NOMO-1 (cell line): ENCODE data around the gene CBLN1.
"Not testable (repeated sequence)": the region's sequence is repeated elsewhere in the genome, so short reads cannot be mapped to it uniquely, and the experiment has no call there.

Experiments used
- DNase-seq, 2 experiments: peaks; one replicate each; lab custom pipeline; 2025; ENCODE audit not compliant: unreplicated experiment in 2 of 2; lab: John Stamatoyannopoulos, UW

The CBLN1 gene

DNA sequence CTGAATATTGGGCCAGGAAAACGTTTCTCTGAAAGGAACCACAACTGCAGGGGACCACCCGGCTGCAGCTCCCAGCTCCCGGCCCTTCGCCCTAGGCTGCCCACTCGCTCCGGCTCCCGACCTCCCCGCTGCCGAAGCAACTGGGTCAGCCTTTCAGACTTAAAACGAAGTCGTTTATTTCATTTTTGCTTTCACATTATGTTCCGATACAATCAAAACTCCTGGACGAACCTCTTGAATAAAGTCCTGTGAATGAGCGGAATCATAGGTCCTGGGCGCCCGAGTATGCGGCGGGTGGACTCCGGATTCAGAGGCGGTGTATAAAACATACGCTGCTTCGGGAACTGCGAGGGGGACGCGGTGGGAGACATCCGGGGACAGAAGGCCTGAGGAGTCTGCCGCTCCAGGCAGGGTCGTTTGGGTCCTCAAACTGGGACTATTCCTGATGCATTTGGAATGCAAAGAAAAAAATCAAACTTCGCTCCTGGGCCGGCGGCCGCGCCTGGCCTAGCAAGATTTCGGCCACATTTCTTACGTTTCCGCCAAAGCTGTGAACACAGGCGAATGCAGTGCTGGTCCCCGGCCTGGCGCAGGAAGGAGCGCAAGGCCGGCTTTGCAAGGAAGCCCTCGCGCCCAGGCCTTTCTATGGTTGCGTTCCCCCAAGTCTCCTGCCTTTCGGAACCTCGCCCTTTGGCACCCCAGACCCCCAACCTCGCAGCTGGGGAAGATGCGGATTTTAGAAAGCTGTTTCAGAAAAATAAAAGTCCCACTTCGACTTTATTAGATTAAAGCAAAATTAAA is 3.7 kb downstream of the CBLN1 start:
- no peak for DNase-seq

DNA sequence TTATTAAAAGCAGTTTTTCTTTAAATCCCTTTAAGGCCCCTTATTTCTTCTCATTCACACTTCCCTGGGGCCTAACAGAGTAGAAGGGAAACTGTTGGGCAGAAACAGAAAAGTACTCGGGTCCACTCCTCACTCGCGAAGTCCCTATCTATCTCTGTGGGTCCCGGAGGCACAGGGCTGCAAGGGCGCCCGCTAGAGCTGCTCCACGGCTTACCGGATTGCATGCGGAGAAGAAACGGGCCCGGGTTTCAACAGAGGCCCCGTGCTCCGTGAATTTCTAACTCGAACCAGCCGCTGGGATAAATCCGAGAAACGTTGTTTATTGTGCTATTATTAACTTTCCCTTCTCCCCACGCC is 4.3 kb downstream of the CBLN1 start:
- no peak for DNase-seq

DNA sequence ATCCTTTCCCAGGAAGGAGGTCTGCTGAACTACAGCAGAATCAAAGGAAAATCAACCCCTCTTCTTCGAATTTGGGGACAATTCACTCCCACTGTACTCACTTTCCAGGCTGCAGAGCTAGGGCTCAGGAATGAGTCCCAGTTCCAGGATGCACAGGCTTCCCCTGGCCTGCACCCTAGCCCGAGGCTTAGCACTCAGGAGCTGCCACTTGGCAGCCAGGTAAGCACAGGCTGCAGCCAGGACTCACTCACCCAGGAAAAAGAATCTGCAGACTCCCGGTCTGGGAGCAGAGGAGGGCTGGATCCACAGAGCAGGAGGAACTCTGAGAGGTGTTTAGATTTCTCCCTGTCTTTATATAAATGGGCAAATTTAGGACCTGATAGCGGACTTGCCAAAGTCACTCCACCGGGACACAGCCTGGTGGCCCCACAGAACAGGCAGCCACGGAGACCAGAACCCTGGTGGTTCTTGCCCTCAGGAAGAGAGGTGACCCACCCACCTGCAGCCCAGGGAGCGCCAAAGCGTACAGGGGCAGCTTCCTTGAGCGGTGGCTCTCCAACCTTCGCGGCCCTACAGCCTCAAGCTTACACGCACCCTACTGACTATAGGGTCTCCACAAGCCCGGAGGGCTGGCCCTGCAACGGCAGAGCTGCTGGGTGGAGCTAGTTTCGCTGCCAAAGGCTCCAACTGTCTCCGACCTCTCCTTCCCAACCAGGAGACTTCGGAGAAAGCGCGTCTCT is 4.8 kb downstream of the CBLN1 start:
- DNase-seq = no peak

DNA sequence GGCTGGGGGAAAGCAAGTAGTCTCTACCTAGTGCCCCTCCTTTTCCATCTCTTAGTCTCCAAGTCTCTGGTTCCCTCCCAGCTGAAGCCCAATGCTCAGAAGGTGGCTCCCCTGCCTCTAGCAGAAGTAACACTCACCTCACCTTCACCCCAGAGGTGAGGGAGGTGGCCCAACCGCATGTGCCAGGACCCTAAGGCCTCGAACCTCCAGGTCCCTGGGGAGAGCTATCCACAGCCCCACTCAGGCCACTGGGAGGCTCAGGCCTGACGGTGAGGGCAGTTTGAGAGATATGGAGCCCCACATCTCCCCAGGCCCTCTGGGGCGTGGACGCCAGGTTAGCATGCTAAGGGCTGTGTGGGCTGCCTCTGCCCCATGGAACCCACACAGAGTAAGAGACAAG is 5.8 kb downstream of the CBLN1 start:
- no peak for DNase-seq

DNA sequence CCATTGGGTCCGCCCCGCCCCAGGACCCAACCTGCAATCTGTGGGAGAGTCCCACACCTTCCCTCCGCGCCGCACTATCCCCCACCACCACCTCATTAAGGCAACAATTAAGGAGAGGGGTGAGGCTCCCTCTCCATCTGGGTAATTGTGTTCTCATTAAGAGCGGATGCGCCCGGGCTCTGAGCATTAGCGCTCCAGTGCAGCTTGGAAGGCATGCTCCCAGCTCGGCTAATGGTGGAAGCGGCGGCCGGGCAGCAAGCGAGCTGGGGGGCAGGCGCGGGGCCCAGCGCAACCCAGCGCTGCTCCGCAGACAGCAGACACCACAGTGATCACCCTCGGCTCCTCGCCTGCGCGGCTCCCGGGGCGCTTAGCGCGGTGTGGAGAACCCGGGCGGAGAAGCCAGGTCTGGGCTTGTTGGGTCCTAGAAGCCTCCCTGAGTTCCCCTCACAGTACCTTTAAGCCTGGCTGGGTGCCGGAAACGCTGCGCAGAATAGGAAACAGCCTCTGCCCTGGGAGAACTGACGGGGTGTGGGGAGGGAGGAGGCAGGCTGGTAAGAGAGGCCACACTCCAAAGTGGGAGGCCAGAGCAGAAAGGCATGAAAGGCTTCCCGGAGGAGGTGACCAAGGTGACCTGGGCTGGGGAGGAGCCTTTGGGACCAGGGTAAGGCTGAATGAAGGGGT is 6.4 kb downstream of the CBLN1 start:
- no peak for DNase-seq

DNA sequence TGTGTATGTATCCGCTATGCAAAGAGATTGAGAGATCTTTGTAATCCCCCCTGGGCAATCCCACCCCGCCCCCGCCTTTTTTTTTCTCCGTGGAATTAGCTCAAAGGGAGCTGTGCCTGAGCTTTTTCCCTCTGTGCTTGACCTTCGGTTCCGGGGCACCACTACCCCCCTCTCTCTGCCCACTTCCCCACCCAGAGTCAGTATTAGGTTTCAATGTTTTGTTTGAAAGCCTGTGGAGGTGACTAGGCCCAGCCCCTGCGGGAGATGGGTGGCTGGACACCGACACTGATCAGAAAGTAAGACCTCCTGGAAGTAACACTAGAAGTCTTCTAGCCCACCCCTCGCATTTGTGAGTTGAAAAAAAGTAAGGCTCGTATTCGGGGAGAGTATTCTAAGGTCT is 7.0 kb downstream of the CBLN1 start:
- DNase-seq = no peak

DNA sequence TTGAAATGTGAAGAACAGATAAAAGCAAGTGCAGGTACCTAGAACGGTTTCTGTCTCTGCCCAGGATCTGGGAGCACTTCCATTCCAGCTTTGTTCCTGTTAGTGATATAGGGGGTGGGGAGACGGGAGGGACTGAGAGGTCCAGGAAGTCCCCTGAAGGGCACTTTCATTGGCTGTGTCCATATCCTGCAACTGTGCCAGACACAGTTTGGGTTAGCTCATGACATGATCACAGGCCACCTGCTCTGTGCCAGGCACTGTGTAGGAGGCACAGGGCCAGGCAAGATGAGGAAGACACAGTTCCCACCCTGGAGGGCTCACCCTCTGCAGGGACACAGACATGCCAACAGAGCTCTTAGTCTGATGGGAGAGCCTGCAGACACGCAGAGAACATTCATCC is 7.9 kb downstream of the CBLN1 start:
- DNase-seq = no peak

DNA sequence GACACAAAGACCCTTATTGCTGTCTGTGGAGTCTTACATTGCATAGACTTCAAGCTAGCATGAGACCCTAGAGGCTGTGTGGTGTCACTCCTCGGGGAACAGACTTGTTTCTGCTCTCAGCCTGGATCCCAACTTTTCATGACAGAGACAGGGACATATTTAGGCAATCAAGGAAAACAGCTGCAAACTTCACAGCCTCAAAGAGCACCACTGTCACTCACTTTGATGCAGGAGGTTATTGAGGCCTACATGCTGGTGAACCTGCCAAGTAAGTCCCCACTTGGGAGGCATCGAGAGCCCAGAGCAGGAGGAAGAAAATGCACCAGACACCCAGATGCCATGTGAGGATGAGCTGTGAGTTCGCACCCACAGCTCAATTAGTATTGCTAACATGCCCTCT is 10.3 kb downstream of the CBLN1 start:
- no peak for DNase-seq

DNA sequence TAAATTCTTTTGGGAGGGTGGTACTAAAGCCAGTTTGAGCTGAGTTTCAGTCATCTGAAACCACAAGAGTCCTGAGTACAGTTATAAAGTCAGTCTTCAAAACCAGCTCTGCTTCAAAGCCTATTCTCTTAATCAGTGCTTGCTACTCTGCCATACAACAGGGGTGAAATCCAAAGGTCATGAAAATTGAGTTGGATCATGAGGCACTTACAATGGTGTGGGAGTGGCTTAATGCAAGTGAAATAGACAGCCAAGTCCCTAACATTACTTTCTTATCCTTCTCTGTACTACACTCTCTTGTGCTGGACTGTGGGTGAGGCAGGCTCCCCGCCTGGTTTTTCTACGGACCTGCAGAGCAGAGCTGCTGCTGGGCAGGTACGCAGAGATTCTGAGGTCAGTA is 12.4 kb downstream of the CBLN1 start:
- DNase-seq = no peak

DNA sequence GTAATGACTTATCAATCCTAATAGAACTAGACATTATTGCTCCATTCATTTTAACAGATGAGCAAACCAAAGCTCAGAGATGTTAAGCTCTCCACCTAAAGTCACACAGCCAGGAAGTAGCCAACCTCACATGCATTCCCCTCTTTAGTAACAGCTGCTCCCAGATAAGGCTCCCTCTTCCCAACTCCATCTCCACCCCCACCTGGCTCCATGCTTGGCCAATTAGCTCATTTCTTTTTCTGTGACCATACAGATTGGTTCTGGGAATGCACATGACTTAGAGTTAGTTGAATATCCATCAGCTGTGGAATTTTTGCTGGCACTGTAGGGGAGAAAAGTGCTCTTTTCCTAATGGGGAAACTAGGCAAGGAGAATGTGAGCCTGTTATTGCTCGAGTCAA is 13.0 kb downstream of the CBLN1 start:
- DNase-seq = no peak

DNA sequence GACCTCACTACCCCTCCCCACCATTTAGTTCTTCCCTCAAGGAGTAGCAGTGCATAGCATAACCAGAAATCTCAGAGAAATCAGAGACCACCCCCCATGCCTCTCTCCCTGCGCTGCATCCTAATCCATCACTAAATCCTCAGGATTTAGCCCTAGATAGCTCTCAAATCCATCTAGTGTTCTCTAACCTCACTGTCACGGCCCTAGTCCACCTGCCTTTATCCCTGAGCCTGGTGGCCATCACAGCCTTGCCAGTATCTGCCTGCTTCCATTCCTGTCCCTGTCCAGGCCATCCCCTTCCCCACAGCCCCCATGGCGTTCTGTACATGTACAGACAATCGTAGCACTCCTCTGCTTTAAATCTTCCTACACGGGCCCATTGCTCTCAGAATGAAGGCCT is 19.1 kb downstream of the CBLN1 start:
- DNase-seq = no peak

DNA sequence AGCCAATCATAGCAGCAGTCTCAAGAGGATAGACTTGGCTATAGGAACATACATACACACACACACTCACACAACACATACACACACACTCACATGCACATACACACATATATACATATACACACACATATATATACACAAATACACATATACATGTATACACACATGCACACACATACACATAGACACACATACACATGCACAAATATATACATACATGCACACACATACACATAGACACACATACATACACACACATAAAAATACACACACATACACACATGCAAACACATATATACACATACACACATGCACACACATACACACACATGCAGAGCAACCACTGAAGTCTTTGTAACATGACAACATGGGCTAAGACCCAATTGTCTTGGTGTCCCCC is 19.7 kb downstream of the CBLN1 start:
- no peak for DNase-seq

DNA sequence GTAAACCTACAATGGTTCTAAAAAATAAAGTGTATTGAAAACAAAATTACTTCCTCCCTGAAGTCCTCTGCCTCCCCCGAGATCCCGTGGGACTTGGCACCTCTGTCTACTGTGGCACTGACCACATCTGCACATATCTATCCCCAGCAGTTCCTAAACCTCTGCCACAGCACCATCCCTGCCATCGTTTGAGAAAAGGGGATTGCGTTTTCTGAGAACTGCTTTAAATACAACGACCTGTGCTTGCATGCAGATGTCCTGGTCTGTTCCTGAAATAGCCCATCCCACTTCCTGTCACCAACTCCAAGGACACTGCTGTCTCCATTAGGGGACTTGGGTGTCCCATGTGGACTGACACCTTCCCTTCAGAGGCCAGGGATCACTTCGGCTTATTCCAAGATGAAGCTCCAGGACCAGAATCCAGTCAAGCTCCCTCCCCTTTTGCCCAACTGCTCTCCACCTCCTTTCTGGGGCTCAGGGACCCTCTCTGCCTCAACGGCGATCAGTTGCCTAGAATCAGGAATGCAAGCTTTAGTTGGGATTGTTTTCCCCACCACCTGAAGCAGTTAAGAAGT is 20.6 kb downstream of the CBLN1 start:
- DNase-seq = no peak

DNA sequence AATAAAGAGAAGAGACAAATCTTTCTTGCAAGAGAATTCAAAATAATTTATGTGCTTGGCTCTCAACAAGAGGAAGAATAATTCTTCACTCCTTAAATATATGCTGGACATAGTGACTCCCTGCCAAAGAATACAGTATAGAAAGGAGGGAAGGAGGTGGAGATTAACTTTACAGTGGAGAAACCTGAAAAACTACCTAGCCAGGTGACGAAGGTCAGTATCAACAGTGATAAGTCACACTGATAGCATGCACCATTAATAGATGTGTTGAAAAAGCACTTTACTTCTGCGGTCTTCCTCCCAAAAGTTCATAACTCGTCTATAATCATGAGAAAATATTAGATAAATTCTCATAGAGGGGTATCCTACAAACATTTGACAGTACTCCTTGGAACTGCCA is 21.4 kb downstream of the CBLN1 start:
- DNase-seq = no peak

DNA sequence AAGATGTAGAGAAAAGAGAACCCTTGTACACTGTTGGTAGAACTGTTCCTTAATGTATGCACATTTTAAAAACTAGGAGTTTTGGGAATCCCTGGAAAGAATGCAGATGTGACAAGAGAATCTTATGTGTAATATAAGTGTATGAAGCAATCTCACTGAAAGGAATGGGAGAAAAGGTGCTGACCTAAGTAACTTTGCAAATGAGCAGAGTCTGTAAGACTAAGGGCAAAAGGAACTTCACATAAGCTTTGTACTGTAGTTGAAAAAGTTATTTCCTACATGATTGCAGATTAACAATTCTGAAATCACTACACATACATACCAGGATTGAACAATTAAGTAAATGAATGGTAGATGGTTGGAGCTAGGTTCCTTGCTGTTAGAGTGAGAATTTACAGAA is 22.3 kb downstream of the CBLN1 start:
- DNase-seq = no peak

DNA sequence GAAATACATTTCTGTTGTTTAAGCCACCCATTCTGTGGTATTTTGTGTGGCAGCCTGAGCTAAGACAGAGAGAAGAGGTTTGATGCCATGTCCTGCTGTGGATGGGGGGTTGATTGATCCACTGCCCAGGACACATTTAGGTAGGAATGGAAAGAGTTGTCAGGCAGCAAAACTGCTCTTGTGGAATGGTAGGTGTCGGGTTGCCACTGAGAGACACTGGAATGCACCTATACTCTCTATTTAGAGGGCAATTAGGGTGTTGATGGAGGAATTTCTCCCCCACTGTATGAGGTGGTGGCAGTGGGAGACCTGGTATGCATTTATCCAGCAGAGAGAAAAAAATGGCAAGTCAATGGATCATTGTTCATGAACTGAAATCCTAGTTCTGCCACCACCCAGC is 30.9 kb downstream of the CBLN1 start:
- no peak for DNase-seq

DNA sequence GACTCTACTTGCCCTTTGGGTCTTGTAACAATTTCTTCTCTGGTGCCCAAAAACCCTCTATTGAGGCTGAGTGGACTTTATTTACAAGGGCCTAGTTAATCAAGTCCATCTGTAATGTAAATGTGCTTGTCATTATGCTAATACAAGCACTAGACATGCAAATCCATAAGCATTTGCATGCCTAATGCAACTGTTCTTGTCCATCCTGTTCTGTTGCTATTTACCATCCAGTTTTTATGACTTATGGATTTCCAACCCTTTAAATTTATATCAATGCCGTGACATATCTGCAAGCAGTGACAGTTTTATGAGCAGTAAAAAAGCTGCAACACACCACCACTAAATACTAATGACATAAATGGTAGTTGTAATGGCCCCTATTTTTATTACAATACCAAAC is 33.4 kb downstream of the CBLN1 start:
- DNase-seq = no peak

DNA sequence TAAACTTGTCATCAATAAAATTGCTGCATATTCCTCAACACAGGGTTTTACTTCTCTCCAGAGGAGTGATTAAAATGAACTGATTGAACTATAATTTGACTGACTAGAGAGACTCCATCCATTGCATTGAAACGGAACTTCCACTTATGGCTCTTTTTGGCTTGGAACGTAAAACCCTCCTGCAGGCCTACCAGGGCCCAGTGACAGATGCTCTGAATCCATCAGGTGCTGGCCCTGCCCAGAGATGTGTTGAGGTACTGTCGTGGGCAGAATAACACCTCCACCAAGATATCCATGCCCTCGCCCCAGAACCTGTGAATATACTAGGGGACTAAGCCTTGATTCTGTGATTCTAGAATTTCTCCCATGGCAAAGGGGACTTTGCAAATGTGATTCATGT is 45.4 kb downstream of the CBLN1 start:
- no peak for DNase-seq

DNA sequence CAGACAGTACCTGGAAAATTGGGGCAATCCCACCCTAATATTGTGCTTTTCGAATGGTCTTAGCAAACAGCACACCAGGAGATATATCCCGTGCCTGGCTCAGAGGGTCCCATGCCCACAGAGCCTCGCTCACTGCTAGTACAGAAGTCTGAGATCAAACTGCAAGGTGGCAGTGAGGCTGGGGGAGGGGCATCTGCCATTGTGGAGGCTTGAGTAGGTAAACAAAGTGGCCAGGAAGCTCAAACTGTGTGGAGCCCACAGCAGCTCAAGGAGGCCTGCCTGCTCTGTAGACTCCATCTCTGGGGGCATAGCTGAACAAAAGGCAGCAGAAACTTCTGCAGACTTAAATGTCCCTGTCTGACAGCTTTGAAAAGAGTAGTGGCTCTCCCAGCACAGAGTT is 53.3 kb downstream of the CBLN1 start:
- DNase-seq = not testable (repeated sequence)
